Measurements from ENCODE around the gene CGRRF1. TPM values are rescaled to one million over a fixed set of nuclear protein-coding genes. Genes with fewer than 3 reads are reported as not detected.

CGRRF1 gene
- total RNA-seq, 1 donor from 2014 or later = 19.1 TPM

GRCh38 chr14:54577494-54577893 is 67.8 kb downstream of the CGRRF1 start:
- peaks cover 1% of the 10 kb centered on the region for H3K9me3 ChIP-seq
- H3K27me3 ChIP-seq (ENCODE audit: low read depth) = no peaks in the 10 kb centered on the region
- intact Hi-C loops (cut with DNase I) = no loop called here
- H3K36me3 ChIP-seq = no peaks in the 10 kb centered on the region
- no peak for TF ChIP-seq CTCF (IDR thresholded peaks at IDR 0.05)
- no peak overlapping the region for H3K4me3 ChIP-seq
- no peak for DNase-seq
- peaks cover 5% of the 10 kb centered on the region for H3K4me1 ChIP-seq
- H3K27ac ChIP-seq = no peak overlapping the region
- ATAC-seq = no peak

DNA sequence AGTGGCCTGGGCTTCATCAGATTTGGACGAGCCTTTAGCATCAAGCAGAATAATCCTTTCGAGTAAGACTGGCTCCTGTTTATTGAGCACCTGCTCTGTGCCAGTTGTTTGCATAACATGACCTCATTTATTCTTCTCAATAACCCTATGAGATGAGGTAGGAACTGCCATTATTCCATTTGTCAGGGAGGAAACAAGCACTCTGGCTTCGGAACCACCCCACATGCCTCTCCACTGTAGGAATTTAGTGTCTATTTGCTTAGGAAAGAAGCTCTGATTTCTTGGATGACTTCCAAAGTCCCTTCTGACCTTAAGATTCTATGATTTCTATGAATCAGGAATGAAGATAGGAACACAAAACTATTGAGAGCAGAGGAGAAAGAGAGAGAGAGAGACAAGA is 68.3 kb downstream of the CGRRF1 start:
- no peak for ATAC-seq
- Histone ChIP-seq H3K27me3 (ENCODE audit: low read depth) (no peaks in the 10 kb centered on the region), H3K4me1 (peaks cover 5% of the 10 kb centered on the region), H3K36me3 (no peaks in the 10 kb centered on the region), H3K9me3 (no peaks in the 10 kb centered on the region), H3K27ac (no peak overlapping the region), H3K4me3 (no peak overlapping the region)
- no peak for TF ChIP-seq CTCF (IDR thresholded peaks at IDR 0.05)
- no peak for DNase-seq
- intact Hi-C loops (cut with DNase I) = no loop called here

- no peak for TF ChIP-seq CTCF (IDR thresholded peaks at IDR 0.05)
- DNase-seq (no peak), ATAC-seq (peak; percentile 76 to 79)
- Histone ChIP-seq H3K4me1 (peaks cover 5% of the 10 kb centered on the region), H3K9me3 (no peaks in the 10 kb centered on the region), H3K36me3 (no peaks in the 10 kb centered on the region), H3K27me3 (ENCODE audit: low read depth) (no peaks in the 10 kb centered on the region), H3K4me3 (no peak overlapping the region), H3K27ac (no peak overlapping the region)
- intact Hi-C loops (cut with DNase I) = no loop called here
Observed at GRCh38 chr14:54579621-54580020, 69.9 kb downstream of the CGRRF1 start.

DNA sequence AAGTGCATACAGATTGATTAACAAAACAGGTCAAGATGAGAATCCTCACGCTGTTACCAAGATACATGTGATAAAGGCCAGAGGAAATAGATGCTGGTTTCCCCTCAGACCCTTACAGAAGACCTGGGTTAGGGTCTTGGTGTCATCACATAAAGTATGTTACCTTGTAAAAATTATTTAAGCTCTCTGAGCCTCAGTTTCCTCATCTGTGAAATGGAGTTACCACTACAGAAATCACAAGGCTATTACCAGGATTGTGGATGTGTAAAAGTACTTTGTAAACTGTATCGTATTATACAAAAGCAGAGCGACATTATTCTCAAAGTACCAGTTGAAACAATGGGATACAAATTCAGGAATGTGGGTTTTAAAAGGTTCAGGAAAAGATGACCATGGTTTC is 71.2 kb downstream of the CGRRF1 start:
- intact Hi-C loops (cut with DNase I) = no loop called here
- no peak overlapping the region for H3K27ac ChIP-seq
- H3K9me3 ChIP-seq = no peaks in the 10 kb centered on the region
- no peak for DNase-seq
- no peak for ATAC-seq
- H3K4me3 ChIP-seq = no peak overlapping the region
- H3K4me1 ChIP-seq = peaks cover 5% of the 10 kb centered on the region
- TF ChIP-seq CTCF (IDR thresholded peaks at IDR 0.05) = no peak
- no peaks in the 10 kb centered on the region for H3K27me3 ChIP-seq (ENCODE audit: low read depth)
- no peaks in the 10 kb centered on the region for H3K36me3 ChIP-seq

- intact Hi-C loops (cut with DNase I) = no loop called here
- TF ChIP-seq CTCF (IDR thresholded peaks at IDR 0.05) = no peak
Observed at GRCh38 chr14:54582334-54582733, 72.6 kb downstream of the CGRRF1 start.

DNA sequence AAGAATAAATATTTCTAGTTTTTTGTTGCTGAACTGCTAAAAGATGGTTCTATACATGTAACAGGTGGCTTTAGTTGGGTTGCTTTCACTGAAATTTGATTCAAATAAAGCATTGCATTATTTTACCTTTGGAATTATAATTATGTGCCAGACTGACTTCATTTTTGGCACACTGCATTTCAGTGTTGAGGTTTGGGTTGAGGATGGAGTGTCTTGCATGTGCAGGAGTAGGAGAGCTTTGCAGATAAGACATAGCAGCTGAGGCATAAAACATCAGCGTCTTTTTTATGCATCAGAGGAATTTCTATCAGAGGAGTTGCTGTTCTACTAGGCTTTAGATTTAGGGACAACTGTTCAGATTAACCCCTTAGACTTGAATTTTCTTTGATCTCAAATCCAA is 74.4 kb downstream of the CGRRF1 start:
- intact Hi-C loops (cut with DNase I) = no loop called here
- ATAC-seq (no peak), DNase-seq (no peak)
- Histone ChIP-seq H3K27me3 (ENCODE audit: low read depth) (no peaks in the 10 kb centered on the region), H3K36me3 (no peaks in the 10 kb centered on the region), H3K4me3 (no peak overlapping the region), H3K9me3 (no peaks in the 10 kb centered on the region), H3K27ac (no peak overlapping the region), H3K4me1 (no peaks in the 10 kb centered on the region)
- no peak for TF ChIP-seq CTCF (IDR thresholded peaks at IDR 0.05)

More at GRCh38 chr14:54582334-54582733, 72.6 kb downstream of the CGRRF1 start:
- DNase-seq (no peak), ATAC-seq (no peak)
- no peaks in the 10 kb centered on the region for H3K4me1 ChIP-seq
- no peak overlapping the region for H3K4me3 ChIP-seq
- H3K36me3 ChIP-seq = no peaks in the 10 kb centered on the region
- H3K27me3 ChIP-seq (ENCODE audit: low read depth) = no peaks in the 10 kb centered on the region
- no peaks in the 10 kb centered on the region for H3K9me3 ChIP-seq
- H3K27ac ChIP-seq = no peak overlapping the region

All from lower lobe of right lung (tissue), 2 donors.